ENCODE measurements around the gene NAP1L1. TPM values are rescaled to one million over a fixed set of nuclear protein-coding genes. Genes with fewer than 3 reads are reported as not detected.

Gene NAP1L1
- total RNA-seq, 4 donors from 2014 or later, result 78.9 to 191 (median 150) TPM

GRCh38 chr12:76057326-76057725 lies 27.2 kb downstream of the NAP1L1 start:
- no peak overlapping the region for H3K27ac ChIP-seq
- H3K9me3 ChIP-seq, result no peaks in the 10 kb centered on the region
- DNase-seq, result no peak
- no peaks in the 10 kb centered on the region for H3K27me3 ChIP-seq
- no peak overlapping the region for H3K4me3 ChIP-seq
- H3K4me1 ChIP-seq, result peaks cover 0 to 8% (median 0%) of the 10 kb centered on the region in 4 donors
- WGBS, 2 donors (ENCODE audit: low coverage in 1 of 2), result 92% methylated on average over 7 of the region's 7 CpGs; no CpG with 5 or more reads in 1 of the 2 donors
- TF ChIP-seq POLR2A (IDR thresholded peaks at IDR 0.05) (no peak), EP300 (IDR thresholded peaks at IDR 0.05; ENCODE audit: low read depth) (no peak)
- in situ Hi-C loops (cut with MboI; ENCODE audit: low pct_ligation_motif_present in 1 of 4, low pct_unique_long_range_greater_than_20kb in 1 of 4, low sequenced_read_pairs in 3 of 4) (no loop called here), intact Hi-C loops (cut with DNase I; ENCODE audit: low total_unique reads) (no loop called here)
- H3K36me3 ChIP-seq, result peaks cover 0 to 31% (median 8%) of the 10 kb centered on the region in 4 donors

- no peak for DNase-seq
These were observed 29.1 kb downstream of the NAP1L1 start for GRCh38 chr12:76055393-76055792.

GRCh38 chr12:76049575-76050251 lies 34.8 kb downstream of the NAP1L1 start:
- in situ Hi-C loops (cut with MboI; ENCODE audit: low pct_ligation_motif_present in 1 of 4, low pct_unique_long_range_greater_than_20kb in 1 of 4, low sequenced_read_pairs in 3 of 4) (loop anchor here in 2 of 4 donors (10.0 to 25.0 kb wide), 2 partner anchors 512 to 515 kb away; no protein-coding TSS in a partner anchor), intact Hi-C loops (cut with DNase I; ENCODE audit: low total_unique reads) (no loop called here)
- H3K4me1 ChIP-seq, result peaks cover 0 to 8% (median 3%) of the 10 kb centered on the region in 4 donors
- 83 to 87% methylated on average over 4 of the region's 4 CpGs for WGBS, 2 donors (ENCODE audit: low coverage in 1 of 2)
- H3K36me3 ChIP-seq, result peaks cover 0 to 52% (median 12%) of the 10 kb centered on the region in 4 donors
- DNase-seq, result no peak
- no peaks in the 10 kb centered on the region for H3K27me3 ChIP-seq
- no peak overlapping the region for H3K27ac ChIP-seq
- no peaks in the 10 kb centered on the region for H3K9me3 ChIP-seq
- H3K4me3 ChIP-seq, result no peak overlapping the region
- TF ChIP-seq POLR2AphosphoS5 (IDR thresholded peaks at IDR 0.05), result no peak
- TF ChIP-seq CTCF (IDR thresholded peaks at IDR 0.05), result no peak
- no peak for TF ChIP-seq POLR2A (IDR thresholded peaks at IDR 0.05)
- TF ChIP-seq EP300 (IDR thresholded peaks at IDR 0.05; ENCODE audit: low read depth), result no peak

More at GRCh38 chr12:76055393-76055792, 29.1 kb downstream of the NAP1L1 start:
- intact Hi-C loops (cut with DNase I; ENCODE audit: low total_unique reads), result no loop called here
- Histone ChIP-seq H3K9me3 (no peaks in the 10 kb centered on the region), H3K4me3 (no peak overlapping the region), H3K36me3 (peaks cover 0 to 48% (median 10%) of the 10 kb centered on the region in 4 donors), H3K27ac (no peak overlapping the region), H3K4me1 (peaks cover 0 to 8% (median 0%) of the 10 kb centered on the region in 4 donors), H3K27me3 (no peaks in the 10 kb centered on the region)
- in situ Hi-C loops (cut with MboI; ENCODE audit: low pct_ligation_motif_present in 1 of 4, low pct_unique_long_range_greater_than_20kb in 1 of 4, low sequenced_read_pairs in 3 of 4), result no loop called here
- TF ChIP-seq POLR2A (IDR thresholded peaks at IDR 0.05) (no peak), CTCF (IDR thresholded peaks at IDR 0.05) (no peak), POLR2AphosphoS5 (IDR thresholded peaks at IDR 0.05) (no peak), EP300 (IDR thresholded peaks at IDR 0.05; ENCODE audit: low read depth) (no peak)
- 82 to 90% methylated on average over 2 of the region's 2 CpGs for WGBS, 2 donors (ENCODE audit: low coverage in 1 of 2)

GRCh38 chr12:76047742-76048141 lies 36.7 kb downstream of the NAP1L1 start:
- no peaks in the 10 kb centered on the region for H3K9me3 ChIP-seq
- intact Hi-C loops (cut with DNase I; ENCODE audit: low total_unique reads), result no loop called here
- TF ChIP-seq CTCF (IDR thresholded peaks at IDR 0.05) (no peak), POLR2A (IDR thresholded peaks at IDR 0.05) (no peak), POLR2AphosphoS5 (IDR thresholded peaks at IDR 0.05) (no peak), EP300 (IDR thresholded peaks at IDR 0.05; ENCODE audit: low read depth) (no peak)
- H3K27ac ChIP-seq, result no peak overlapping the region
- in situ Hi-C loops (cut with MboI; ENCODE audit: low pct_ligation_motif_present in 1 of 4, low pct_unique_long_range_greater_than_20kb in 1 of 4, low sequenced_read_pairs in 3 of 4), result loop anchor here in 2 of 4 donors (10.0 to 25.0 kb wide), 2 partner anchors 510 to 513 kb away; no protein-coding TSS in a partner anchor
- H3K4me3 ChIP-seq, result no peak overlapping the region
- 90 to 93% methylated on average over 2 of the region's 2 CpGs for WGBS, 2 donors (ENCODE audit: low coverage in 1 of 2)
- peaks cover 0 to 6% (median 0%) of the 10 kb centered on the region in 4 donors for H3K4me1 ChIP-seq
- H3K27me3 ChIP-seq, result no peaks in the 10 kb centered on the region
- DNase-seq, result no peak
- H3K36me3 ChIP-seq, result peaks cover 0 to 39% (median 8%) of the 10 kb centered on the region in 4 donors

Measured in transverse colon (tissue), 4 donors.